H1 (cell line): Measurements from ENCODE around the gene FHL1.

Experiments
- ATF2 ChIP-seq: IDR thresholded peaks from 2 replicates; pipeline ENCODE4 v1.6.1; 2012; ENCODE audit warnings: low read length, inconsistent platforms
- EZH2 ChIP-seq: fragments of 200-600 bp; sonication (generic); IDR thresholded peaks from 2 replicates; pipeline ENCODE4 v1.7.1; 2012; ENCODE audit warnings: low read depth, mild to moderate bottlenecking, moderate library complexity, low read length, inconsistent platforms; ENCODE audit not compliant: severe bottlenecking
- MAX ChIP-seq: IDR thresholded peaks from 2 replicates; pipeline ENCODE4 v1.6.1; 2012; ENCODE audit warnings: inconsistent platforms
- POLR2A ChIP-seq, 2 experiments: IDR thresholded peaks; 1 replicate in 1 of 2; 2 replicates in 1 of 2; pipeline ENCODE4 v1.6.1; 2011; ENCODE audit warnings: low read depth in 2 of 2, low read length in 2 of 2, mild to moderate bottlenecking in 2 of 2; ENCODE audit errors: control extremely low read depth in 1 of 2
- RFX5 ChIP-seq: IDR thresholded peaks from 2 replicates; pipeline ENCODE4 v1.6.1; 2011; ENCODE audit warnings: low read depth, low read length, improper control_type of control experiment, borderline replicate concordance
- SUZ12 ChIP-seq: fragments of 200-600 bp; sonication (generic); IDR thresholded peaks from 2 replicates; pipeline ENCODE4 v1.6.1; 2012; ENCODE audit warnings: mild to moderate bottlenecking, inconsistent platforms, low read length, moderate library complexity, mixed read lengths
- TCF12 ChIP-seq: IDR thresholded peaks from 2 replicates; pipeline ENCODE4 v1.6.1; 2011; ENCODE audit warnings: low read depth, mild to moderate bottlenecking, low read length
- TF ChIP-seq, protein P1 (sequence below), 3 experiments: IDR thresholded peaks; 1 replicate in 2 of 3; 2 replicates in 1 of 3; pipeline versions ENCODE4 v1.5.1 to v1.6.1; 2011; ENCODE audit warnings: low read length in 3 of 3, mild to moderate bottlenecking in 3 of 3, inconsistent platforms in 2 of 3, low read depth in 1 of 3, moderate library complexity in 1 of 3; ENCODE audit not compliant: insufficient read depth in 1 of 3; ENCODE audit errors: control extremely low read depth in 1 of 3

DNA sequence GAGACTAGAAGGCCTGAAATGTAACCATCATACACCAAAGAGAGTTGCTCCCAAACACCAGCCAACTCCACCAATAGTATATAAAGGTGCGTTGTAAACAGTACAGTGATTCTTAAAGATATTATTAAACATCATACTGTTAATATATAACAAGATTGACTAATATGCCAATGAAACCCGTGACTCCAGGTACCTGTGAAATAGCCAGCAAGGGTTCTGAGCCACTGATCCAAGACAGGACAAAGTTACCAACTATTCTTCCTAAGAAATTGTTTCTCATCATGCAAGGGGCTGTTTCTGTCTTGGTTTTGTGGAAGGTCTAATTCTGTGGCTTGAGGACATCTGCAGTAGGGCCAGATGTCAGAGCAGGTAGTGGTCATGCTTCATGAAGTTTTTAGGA, 47.2 kb downstream of the FHL1 start:
- TF ChIP-seq MAX (no peak), RFX5 (no peak), ATF2 (no peak), EZH2 (no peak), SUZ12 (no peak), TCF12 (no peak), POLR2A (IDR thresholded peaks at IDR 0.05; ENCODE audit: control extremely low read depth in 1 of 2, low read depth in 2 of 2, low read length in 2 of 2) (no peak)
- TF ChIP-seq, protein P1, sequence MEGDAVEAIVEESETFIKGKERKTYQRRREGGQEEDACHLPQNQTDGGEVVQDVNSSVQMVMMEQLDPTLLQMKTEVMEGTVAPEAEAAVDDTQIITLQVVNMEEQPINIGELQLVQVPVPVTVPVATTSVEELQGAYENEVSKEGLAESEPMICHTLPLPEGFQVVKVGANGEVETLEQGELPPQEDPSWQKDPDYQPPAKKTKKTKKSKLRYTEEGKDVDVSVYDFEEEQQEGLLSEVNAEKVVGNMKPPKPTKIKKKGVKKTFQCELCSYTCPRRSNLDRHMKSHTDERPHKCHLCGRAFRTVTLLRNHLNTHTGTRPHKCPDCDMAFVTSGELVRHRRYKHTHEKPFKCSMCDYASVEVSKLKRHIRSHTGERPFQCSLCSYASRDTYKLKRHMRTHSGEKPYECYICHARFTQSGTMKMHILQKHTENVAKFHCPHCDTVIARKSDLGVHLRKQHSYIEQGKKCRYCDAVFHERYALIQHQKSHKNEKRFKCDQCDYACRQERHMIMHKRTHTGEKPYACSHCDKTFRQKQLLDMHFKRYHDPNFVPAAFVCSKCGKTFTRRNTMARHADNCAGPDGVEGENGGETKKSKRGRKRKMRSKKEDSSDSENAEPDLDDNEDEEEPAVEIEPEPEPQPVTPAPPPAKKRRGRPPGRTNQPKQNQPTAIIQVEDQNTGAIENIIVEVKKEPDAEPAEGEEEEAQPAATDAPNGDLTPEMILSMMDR (IDR thresholded peaks at IDR 0.05; ENCODE audit: control extremely low read depth in 1 of 3, insufficient read depth in 1 of 3, low read depth in 1 of 3, low read length in 3 of 3): no peak
